ENCODE measurements around the gene RND3. TPM values are rescaled to one million over a fixed set of nuclear protein-coding genes. Genes with fewer than 3 reads are reported as not detected.

The RND3 gene
- total and polyA plus RNA-seq, 2 of the 13 experiments (the other 11 are each of a cell fraction or from before 2014, with no cell fraction given): 0.13 to 0.42 TPM

DNA sequence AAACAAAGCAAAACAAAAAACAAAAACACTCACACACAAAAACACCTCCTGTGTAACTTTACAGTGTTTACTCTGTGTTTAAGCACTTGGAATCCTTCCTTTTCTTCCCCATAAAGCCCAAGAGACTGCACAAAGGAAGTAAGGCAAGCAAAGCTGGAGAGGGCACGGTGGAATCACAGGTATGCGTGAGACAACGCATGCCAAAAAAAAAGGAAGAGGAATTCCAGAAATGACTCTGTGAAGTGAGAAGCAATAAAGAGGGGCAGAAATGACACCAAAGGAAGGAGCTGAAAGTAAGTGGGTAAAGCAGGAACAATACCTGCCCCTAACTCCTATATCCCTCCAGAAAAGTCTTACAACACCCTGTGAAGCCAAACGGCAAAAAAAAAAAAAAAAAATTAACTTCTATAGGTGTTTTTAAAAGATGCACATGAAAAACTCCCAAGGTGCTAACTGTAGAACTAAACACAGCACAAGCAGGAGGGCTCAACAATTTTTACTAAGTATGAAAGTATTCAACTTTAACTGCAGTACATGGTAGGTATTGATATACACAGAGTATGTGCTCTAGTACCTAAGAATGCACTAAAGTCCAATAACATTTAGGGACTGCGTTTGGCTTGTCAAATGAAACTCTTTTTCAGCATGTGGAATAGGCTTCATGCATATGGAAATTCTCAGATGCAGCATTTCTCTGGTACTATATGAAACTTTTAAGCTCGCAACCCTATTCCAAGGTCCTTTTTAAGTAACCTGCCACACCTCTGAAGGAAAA lies 9.1 kb downstream of the RND3 start:
- H3K27ac ChIP-seq (ENCODE audit: extremely low read length, insufficient read depth, low read length): no peak overlapping the region
- no peaks in the 10 kb centered on the region for H3K36me3 ChIP-seq (replicated peaks in 1 of 2; ENCODE audit: control insufficient read depth in 1 of 2, insufficient read depth in 2 of 2, low read length in 2 of 2)
- no peak overlapping the region for H3K4me3 ChIP-seq (replicated peaks in 1 of 3; ENCODE audit: insufficient read depth in 1 of 3, low read depth in 2 of 3, low read length in 3 of 3)
- no peak for DNase-seq (ENCODE audit: low spot score)
- ChIA-PET CTCF (ENCODE audit: low intra/inter-chr PET ratio, low total read pairs) (no interaction called here), POLR2A (no interaction called here)
- 31% methylated on average over 6 of the region's 6 CpGs for WGBS (ENCODE audit: low lambda C conversion rate)
- no peak overlapping the region for H3K9ac ChIP-seq (ENCODE audit: insufficient read depth, low read depth, low read length)
- H4K20me1 ChIP-seq (ENCODE audit: insufficient read depth, low read length): no peaks in the 10 kb centered on the region
- in situ Hi-C loops (cut with HindIII; ENCODE audit: extremely low pct_ligation_motif_present, low pct_unique_long_range_greater_than_20kb): no loop called here
- H3K79me2 ChIP-seq (ENCODE audit: insufficient read depth, low read length): no peaks in the 10 kb centered on the region
- BruUV-seq (replicated peaks): no TSS peak
- no peak for ATAC-seq
- H3K27me3 ChIP-seq (ENCODE audit: control insufficient read depth in 1 of 2, insufficient read depth in 2 of 2, low read length in 2 of 2): no peaks in the 10 kb centered on the region
- FAIRE-seq: no peak
- no peak overlapping the region for H3K4me2 ChIP-seq (ENCODE audit: low read depth, low read length)
- H3K9me3 ChIP-seq (ENCODE audit: low read length): no peaks in the 10 kb centered on the region
- intact Hi-C loops (cut with micrococcal nuclease; ENCODE audit: unreplicated experiment): no loop called here
- no peak overlapping the region for H2AFZ ChIP-seq (ENCODE audit: low read length)
- H3K4me1 ChIP-seq (ENCODE audit: insufficient read depth, low read length): no peaks in the 10 kb centered on the region
- TF ChIP-seq MLXIP (CRISPR knock-in tag; IDR thresholded peaks at IDR 0.05; ENCODE audit: borderline replicate concordance): no peak
- TF ChIP-seq, protein P1, sequence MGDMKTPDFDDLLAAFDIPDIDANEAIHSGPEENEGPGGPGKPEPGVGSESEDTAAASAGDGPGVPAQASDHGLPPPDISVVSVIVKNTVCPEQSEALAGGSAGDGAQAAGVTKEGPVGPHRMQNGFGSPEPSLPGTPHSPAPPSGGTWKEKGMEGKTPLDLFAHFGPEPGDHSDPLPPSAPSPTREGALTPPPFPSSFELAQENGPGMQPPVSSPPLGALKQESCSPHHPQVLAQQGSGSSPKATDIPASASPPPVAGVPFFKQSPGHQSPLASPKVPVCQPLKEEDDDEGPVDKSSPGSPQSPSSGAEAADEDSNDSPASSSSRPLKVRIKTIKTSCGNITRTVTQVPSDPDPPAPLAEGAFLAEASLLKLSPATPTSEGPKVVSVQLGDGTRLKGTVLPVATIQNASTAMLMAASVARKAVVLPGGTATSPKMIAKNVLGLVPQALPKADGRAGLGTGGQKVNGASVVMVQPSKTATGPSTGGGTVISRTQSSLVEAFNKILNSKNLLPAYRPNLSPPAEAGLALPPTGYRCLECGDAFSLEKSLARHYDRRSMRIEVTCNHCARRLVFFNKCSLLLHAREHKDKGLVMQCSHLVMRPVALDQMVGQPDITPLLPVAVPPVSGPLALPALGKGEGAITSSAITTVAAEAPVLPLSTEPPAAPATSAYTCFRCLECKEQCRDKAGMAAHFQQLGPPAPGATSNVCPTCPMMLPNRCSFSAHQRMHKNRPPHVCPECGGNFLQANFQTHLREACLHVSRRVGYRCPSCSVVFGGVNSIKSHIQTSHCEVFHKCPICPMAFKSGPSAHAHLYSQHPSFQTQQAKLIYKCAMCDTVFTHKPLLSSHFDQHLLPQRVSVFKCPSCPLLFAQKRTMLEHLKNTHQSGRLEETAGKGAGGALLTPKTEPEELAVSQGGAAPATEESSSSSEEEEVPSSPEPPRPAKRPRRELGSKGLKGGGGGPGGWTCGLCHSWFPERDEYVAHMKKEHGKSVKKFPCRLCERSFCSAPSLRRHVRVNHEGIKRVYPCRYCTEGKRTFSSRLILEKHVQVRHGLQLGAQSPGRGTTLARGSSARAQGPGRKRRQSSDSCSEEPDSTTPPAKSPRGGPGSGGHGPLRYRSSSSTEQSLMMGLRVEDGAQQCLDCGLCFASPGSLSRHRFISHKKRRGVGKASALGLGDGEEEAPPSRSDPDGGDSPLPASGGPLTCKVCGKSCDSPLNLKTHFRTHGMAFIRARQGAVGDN (CRISPR knock-in tag; IDR thresholded peaks at IDR 0.05): no peak
- no peak for TF ChIP-seq REPIN1 (CRISPR knock-in tag; IDR thresholded peaks at IDR 0.05; ENCODE audit: borderline replicate concordance, low read depth)
- no peak for TF ChIP-seq TARDBP (CRISPR knock-in tag; IDR thresholded peaks at IDR 0.05)
- no peak for TF ChIP-seq RBM39 (IDR thresholded peaks at IDR 0.05; ENCODE audit: low read depth, low read length, poor library complexity, severe bottlenecking)
- TF ChIP-seq, protein P2, sequence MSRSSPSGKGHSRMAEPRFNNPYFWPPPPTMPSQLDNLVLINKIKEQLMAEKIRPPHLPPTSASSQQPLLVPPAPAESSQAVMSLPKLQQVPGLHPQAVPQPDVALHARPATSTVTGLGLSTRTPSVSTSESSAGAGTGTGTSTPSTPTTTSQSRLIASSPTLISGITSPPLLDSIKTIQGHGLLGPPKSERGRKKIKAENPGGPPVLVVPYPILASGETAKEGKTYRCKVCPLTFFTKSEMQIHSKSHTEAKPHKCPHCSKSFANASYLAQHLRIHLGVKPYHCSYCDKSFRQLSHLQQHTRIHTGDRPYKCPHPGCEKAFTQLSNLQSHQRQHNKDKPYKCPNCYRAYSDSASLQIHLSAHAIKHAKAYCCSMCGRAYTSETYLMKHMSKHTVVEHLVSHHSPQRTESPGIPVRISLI (CRISPR knock-in tag; IDR thresholded peaks at IDR 0.05; ENCODE audit: borderline replicate concordance): no peak
- TF ChIP-seq ZSCAN25 (CRISPR knock-in tag; IDR thresholded peaks at IDR 0.05): no peak
- no peak for TF ChIP-seq TOE1 (CRISPR knock-in tag; IDR thresholded peaks at IDR 0.05)
- TF ChIP-seq, protein P3, sequence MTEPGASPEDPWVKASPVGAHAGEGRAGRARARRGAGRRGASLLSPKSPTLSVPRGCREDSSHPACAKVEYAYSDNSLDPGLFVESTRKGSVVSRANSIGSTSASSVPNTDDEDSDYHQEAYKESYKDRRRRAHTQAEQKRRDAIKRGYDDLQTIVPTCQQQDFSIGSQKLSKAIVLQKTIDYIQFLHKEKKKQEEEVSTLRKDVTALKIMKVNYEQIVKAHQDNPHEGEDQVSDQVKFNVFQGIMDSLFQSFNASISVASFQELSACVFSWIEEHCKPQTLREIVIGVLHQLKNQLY (CRISPR knock-in tag; IDR thresholded peaks at IDR 0.05): no peak
- no peak for TF ChIP-seq ZNF775 (CRISPR knock-in tag; IDR thresholded peaks at IDR 0.05; ENCODE audit: borderline replicate concordance)
- no peak for TF ChIP-seq ETV5 (CRISPR knock-in tag; IDR thresholded peaks at IDR 0.05; ENCODE audit: borderline replicate concordance)
- no peak for TF ChIP-seq HHEX (CRISPR knock-in tag; IDR thresholded peaks at IDR 0.05)
- TF ChIP-seq PBX2 (CRISPR knock-in tag; IDR thresholded peaks at IDR 0.05): no peak

Data from HepG2 (cell line).